LNCaP clone FGC (cell line): Measurements from ENCODE around the gene MAGI2.

Source experiments
- DNase-seq: peaks from one replicate; pipeline ENCODE4 v3.0.0-alpha.2; 2011; ENCODE audit warnings: low read depth
- H3K4me3 ChIP-seq: 2 replicates; pipeline ENCODE4 v1.5.1; 2011; ENCODE audit warnings: mild to moderate bottlenecking, low read depth, low read length, control low read depth
- CTCF ChIP-seq: IDR thresholded peaks from 2 replicates; pipeline ENCODE4 v1.5.1; 2012; ENCODE audit warnings: mild to moderate bottlenecking; ENCODE audit not compliant: control insufficient read depth, insufficient read depth; ENCODE audit errors: extremely low read depth

Gene MAGI2

GRCh38 chr7:79292834-79293233 lies 160.6 kb downstream of the MAGI2 start:
- DNase-seq = no peak
- H3K4me3 ChIP-seq = no peak overlapping the region
- no peak for TF ChIP-seq CTCF

GRCh38 chr7:79291498-79291865 lies 162.0 kb downstream of the MAGI2 start:
- no peak overlapping the region for H3K4me3 ChIP-seq
- TF ChIP-seq CTCF = no peak
- no peak for DNase-seq

GRCh38 chr7:79290841-79291497 lies 162.5 kb downstream of the MAGI2 start:
- TF ChIP-seq CTCF = no peak
- H3K4me3 ChIP-seq = no peak overlapping the region

GRCh38 chr7:79290398-79290797 lies 163.1 kb downstream of the MAGI2 start:
- no peak for DNase-seq
- H3K4me3 ChIP-seq = no peak overlapping the region
- no peak for TF ChIP-seq CTCF

More at GRCh38 chr7:79290841-79291497, 162.5 kb downstream of the MAGI2 start:
- DNase-seq = no peak

GRCh38 chr7:79288655-79289054 lies 164.8 kb downstream of the MAGI2 start:
- TF ChIP-seq CTCF = no peak
- DNase-seq = no peak
- no peak overlapping the region for H3K4me3 ChIP-seq

- no peak for TF ChIP-seq CTCF
- DNase-seq = no peak
- H3K4me3 ChIP-seq = no peak overlapping the region
Observed at GRCh38 chr7:79287981-79288380, 165.5 kb downstream of the MAGI2 start.

- H3K4me3 ChIP-seq = no peak overlapping the region
- DNase-seq = no peak
- no peak for TF ChIP-seq CTCF
Observed at GRCh38 chr7:79286181-79286580, 167.3 kb downstream of the MAGI2 start.
